ENCODE measurements around the gene SELP. TPM values are rescaled to one million over a fixed set of nuclear protein-coding genes. Genes with fewer than 3 reads are reported as not detected.

The SELP gene
- total RNA-seq, 1 experiment from 2014 or later: not detected

DNA sequence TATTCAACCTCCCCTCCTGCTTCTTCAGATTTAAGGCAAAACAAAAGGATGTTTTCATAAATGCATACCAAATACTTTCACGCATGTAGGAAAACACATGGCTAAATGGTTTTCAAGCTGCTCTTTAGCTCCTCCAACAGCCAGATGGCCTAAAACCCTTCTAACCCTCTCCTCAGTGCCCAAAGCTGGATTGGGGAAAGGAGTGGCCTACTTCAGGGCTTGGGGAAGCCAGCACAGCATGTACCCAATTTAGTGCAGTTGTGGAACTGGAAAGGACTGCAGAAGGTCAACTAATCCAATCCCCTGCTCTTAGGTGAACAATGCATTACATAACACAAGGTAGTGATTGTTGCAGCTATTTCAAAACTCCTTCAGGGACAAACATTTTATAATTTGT is 53.0 kb downstream of the SELP start:
- Histone ChIP-seq H3K4me1 (ENCODE audit: insufficient read depth, low read length) (no peaks in the 10 kb centered on the region), H3K9ac (ENCODE audit: extremely low read depth, insufficient read length, low read length) (no peak overlapping the region), H3K56ac (ENCODE audit: insufficient read length, low read depth, low read length) (no peak overlapping the region), H4K20me1 (ENCODE audit: control insufficient read depth, insufficient read depth, insufficient read length) (no peaks in the 10 kb centered on the region), H3K27me3 (ENCODE audit: insufficient read depth, low read length) (no peaks in the 10 kb centered on the region), H3K4me2 (ENCODE audit: insufficient read depth, insufficient read length, low read length) (no peak overlapping the region), H3K79me2 (ENCODE audit: insufficient read depth, low read length) (no peaks in the 10 kb centered on the region), H2BK20ac (ENCODE audit: low read depth, low read length, poor library complexity, severe bottlenecking) (no peak overlapping the region), H3T11ph (ENCODE audit: low read length) (no peak overlapping the region), H2BK5ac (ENCODE audit: insufficient read length, low read length) (no peak overlapping the region), H2AFZ (ENCODE audit: low read length) (no peak overlapping the region), H3K4ac (ENCODE audit: low read depth, low read length) (no peak overlapping the region), H4K5ac (ENCODE audit: insufficient read length, low read depth, low read length) (no peak overlapping the region), H3K18ac (ENCODE audit: insufficient read length, low read depth, low read length) (no peak overlapping the region), H2AK5ac (ENCODE audit: insufficient read length, low read length) (no peak overlapping the region), H2BK15ac (ENCODE audit: low read depth, low read length) (no peak overlapping the region), H3K14ac (ENCODE audit: insufficient read depth, low read length) (no peak overlapping the region), H2BK120ac (ENCODE audit: low read depth, low read length, poor library complexity, severe bottlenecking) (no peak overlapping the region), H3K27ac (ENCODE audit: insufficient read length, low read depth, low read length) (no peak overlapping the region), H3K23me2 (ENCODE audit: insufficient read length, low read depth, low read length, poor library complexity, severe bottlenecking) (no peaks in the 10 kb centered on the region), H4K8ac (replicated peaks; ENCODE audit: insufficient read length, low read depth, low read length) (no peak overlapping the region), H2BK12ac (ENCODE audit: insufficient read length, low read depth, low read length) (no peak overlapping the region), H4K91ac (ENCODE audit: insufficient read length, low read depth, low read length) (no peak overlapping the region), H3K79me1 (ENCODE audit: insufficient read depth, low read depth, low read length, poor library complexity, severe bottlenecking) (no peaks in the 10 kb centered on the region), H3K23ac (ENCODE audit: insufficient read length, low read depth, low read length) (no peak overlapping the region), H3K9me3 (ENCODE audit: control insufficient read depth, low read depth, low read length) (no peaks in the 10 kb centered on the region)
- Mint-ChIP-seq H3K4me3 (no peak overlapping the region), H3K27ac (no peak overlapping the region), H3K27me3 (ENCODE audit: low read depth) (peaks cover 4% of the 10 kb centered on the region), H3K4me1 (no peaks in the 10 kb centered on the region), H3K36me3 (ENCODE audit: insufficient read depth in 1 of 3, low read depth in 3 of 3) (no peaks in the 10 kb centered on the region), H3K9me3 (no peaks in the 10 kb centered on the region)
- no peak for DNase-seq
- no CpG with 5 or more reads among the region's 1 CpG for WGBS (ENCODE audit: extremely low coverage, insufficient read length, low lambda C conversion rate)
- TF ChIP-seq, protein P1, sequence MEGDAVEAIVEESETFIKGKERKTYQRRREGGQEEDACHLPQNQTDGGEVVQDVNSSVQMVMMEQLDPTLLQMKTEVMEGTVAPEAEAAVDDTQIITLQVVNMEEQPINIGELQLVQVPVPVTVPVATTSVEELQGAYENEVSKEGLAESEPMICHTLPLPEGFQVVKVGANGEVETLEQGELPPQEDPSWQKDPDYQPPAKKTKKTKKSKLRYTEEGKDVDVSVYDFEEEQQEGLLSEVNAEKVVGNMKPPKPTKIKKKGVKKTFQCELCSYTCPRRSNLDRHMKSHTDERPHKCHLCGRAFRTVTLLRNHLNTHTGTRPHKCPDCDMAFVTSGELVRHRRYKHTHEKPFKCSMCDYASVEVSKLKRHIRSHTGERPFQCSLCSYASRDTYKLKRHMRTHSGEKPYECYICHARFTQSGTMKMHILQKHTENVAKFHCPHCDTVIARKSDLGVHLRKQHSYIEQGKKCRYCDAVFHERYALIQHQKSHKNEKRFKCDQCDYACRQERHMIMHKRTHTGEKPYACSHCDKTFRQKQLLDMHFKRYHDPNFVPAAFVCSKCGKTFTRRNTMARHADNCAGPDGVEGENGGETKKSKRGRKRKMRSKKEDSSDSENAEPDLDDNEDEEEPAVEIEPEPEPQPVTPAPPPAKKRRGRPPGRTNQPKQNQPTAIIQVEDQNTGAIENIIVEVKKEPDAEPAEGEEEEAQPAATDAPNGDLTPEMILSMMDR (conservative IDR thresholded peaks at IDR 0.05): no peak

All from H9 (cell line).